NCI-H187 treated with DMSO at 0.1 percent for 48 hours (cell line): ENCODE results near the gene GPR132.
"Not testable (repeated sequence)": the region's sequence is repeated elsewhere in the genome, so short reads cannot be mapped to it uniquely, and the experiment has no call there.

Source experiments
- DNase-seq: peaks from one replicate; lab custom pipeline; 2025; lab: John Stamatoyannopoulos, UW

The GPR132 gene

GRCh38 chr14:105065280-105066228, at the start of gene GPR132:
Gene GPR132 (minus strand): TSS chr14:105065430. CDS start chr14:105055420, 10,010 bp downstream.
- DNase-seq = no peak

GRCh38 chr14:105109243-105109642, 44.0 kb upstream of the GPR132 start:
- DNase-seq = not testable (repeated sequence)

GRCh38 chr14:105108516-105108864, 43.3 kb upstream of the GPR132 start:
- DNase-seq = no peak

- DNase-seq = no peak
Measured at GRCh38 chr14:105107781-105108515, 42.7 kb upstream of the GPR132 start.

- DNase-seq = no peak
Measured at GRCh38 chr14:105107351-105107750, 42.1 kb upstream of the GPR132 start.

- no peak for DNase-seq
Measured at GRCh38 chr14:105105158-105105557, 39.9 kb upstream of the GPR132 start.

- no peak for DNase-seq
Measured at GRCh38 chr14:105102893-105103292, 37.7 kb upstream of the GPR132 start.

GRCh38 chr14:105102361-105102870, 37.2 kb upstream of the GPR132 start:
- no peak for DNase-seq

GRCh38 chr14:105100910-105101309, 35.7 kb upstream of the GPR132 start:
- no peak for DNase-seq

- DNase-seq = no peak
Measured at GRCh38 chr14:105099778-105100177, 34.5 kb upstream of the GPR132 start.

GRCh38 chr14:105098316-105098715, 33.1 kb upstream of the GPR132 start:
- no peak for DNase-seq

GRCh38 chr14:105097794-105098127, 32.5 kb upstream of the GPR132 start:
- DNase-seq = no peak

GRCh38 chr14:105096206-105096875, 31.1 kb upstream of the GPR132 start:
- DNase-seq = no peak

- no peak for DNase-seq
Measured at GRCh38 chr14:105095236-105095805, 30.1 kb upstream of the GPR132 start.

GRCh38 chr14:105094193-105094907, 29.1 kb upstream of the GPR132 start:
- no peak for DNase-seq

GRCh38 chr14:105093431-105094192, 28.4 kb upstream of the GPR132 start:
- DNase-seq = no peak

- no peak for DNase-seq
Measured at GRCh38 chr14:105093038-105093430, 27.8 kb upstream of the GPR132 start.

GRCh38 chr14:105092171-105093037, 27.2 kb upstream of the GPR132 start:
- DNase-seq = no peak

GRCh38 chr14:105091517-105092170, 26.4 kb upstream of the GPR132 start:
- DNase-seq = no peak
